KBM-7 (cell line): ENCODE data around the gene SUMO3.
"Not testable (repeated sequence)": the region's sequence is repeated elsewhere in the genome, so short reads cannot be mapped to it uniquely, and the experiment has no call there.

Experiments
- DNase-seq: peaks from one replicate; pipeline ENCODE4 v3.0.0-alpha.2; 2015
- in situ Hi-C: fragments of 300-500 bp; cut with MboI; formaldehyde crosslinking; loops from 2 replicates; pipeline ENCODE4 v1.14.3; 2020; ENCODE audit warnings: low sequenced_read_pairs, low pct_unique_long_range_greater_than_20kb, mixed read lengths

The SUMO3 gene

GRCh38 chr21:44834231-44834950 lies 16.5 kb upstream of the SUMO3 start:
- no peak for DNase-seq
- in situ Hi-C loops: no loop called here

GRCh38 chr21:44833663-44834062 lies 15.8 kb upstream of the SUMO3 start:
- in situ Hi-C loops: no loop called here
- DNase-seq: no peak

- in situ Hi-C loops, DNase-seq: not testable (repeated sequence)
These were observed 14.8 kb upstream of the SUMO3 start for GRCh38 chr21:44832516-44833255.

GRCh38 chr21:44831227-44831860 lies 13.5 kb upstream of the SUMO3 start:
- in situ Hi-C loops: no loop called here
- peak; percentile 43 for DNase-seq

- no peak for DNase-seq
- in situ Hi-C loops: no loop called here
These were observed 11.7 kb upstream of the SUMO3 start for GRCh38 chr21:44829507-44830092.

GRCh38 chr21:44828362-44829056 lies 10.6 kb upstream of the SUMO3 start:
- DNase-seq: no peak
- in situ Hi-C loops: no loop called here

GRCh38 chr21:44823179-44823660 lies 5.4 kb upstream of the SUMO3 start:
- no peak for DNase-seq
- in situ Hi-C loops: no loop called here

- DNase-seq: no peak
- in situ Hi-C loops: no loop called here
These were observed 4.8 kb upstream of the SUMO3 start for GRCh38 chr21:44822484-44823178.

- in situ Hi-C loops: no loop called here
- no peak for DNase-seq
These were observed 3.0 kb upstream of the SUMO3 start for GRCh38 chr21:44820851-44821250.

- no peak for DNase-seq
- in situ Hi-C loops: no loop called here
These were observed 1.7 kb upstream of the SUMO3 start for GRCh38 chr21:44819283-44820243.

GRCh38 chr21:44818640-44819011 lies 764 bp upstream of the SUMO3 start:
- no peak for DNase-seq
- in situ Hi-C loops: no loop called here

GRCh38 chr21:44817506-44817880 lies 369 bp downstream of the SUMO3 start:
- DNase-seq: peak; percentile 80
- in situ Hi-C loops: no loop called here

GRCh38 chr21:44816761-44817505 lies 929 bp downstream of the SUMO3 start:
- in situ Hi-C loops: no loop called here

GRCh38 chr21:44815852-44816628 lies 1.8 kb downstream of the SUMO3 start:
- no peak for DNase-seq

More at GRCh38 chr21:44816761-44817505, 929 bp downstream of the SUMO3 start:
- no peak for DNase-seq

GRCh38 chr21:44815225-44815624 lies 2.6 kb downstream of the SUMO3 start:
- in situ Hi-C loops: no loop called here

More at GRCh38 chr21:44815852-44816628, 1.8 kb downstream of the SUMO3 start:
- in situ Hi-C loops: no loop called here

GRCh38 chr21:44814498-44815023 lies 3.3 kb downstream of the SUMO3 start:
- in situ Hi-C loops: no loop called here
- no peak for DNase-seq

More at GRCh38 chr21:44815225-44815624, 2.6 kb downstream of the SUMO3 start:
- DNase-seq: no peak
